Gastrocnemius medialis (tissue), 4 donors: ENCODE data around the gene PCDH1.

Source experiments
- POLR2A ChIP-seq, 2 donors: fragments of 450-650 bp; IDR thresholded peaks; one replicate each; pipeline ENCODE4 v1.6.1; 2017; ENCODE audit warnings: antibody characterized with exemption in 2 of 2, mild to moderate bottlenecking in 2 of 2, moderate library complexity in 2 of 2
- TF ChIP-seq, protein P1 (sequence below), 5 experiments: fragments of 450-650 bp in 3 of 5; fragments of 200-600 bp in 2 of 5; sonication (generic) in 2 of 5; IDR thresholded peaks in 4 of 5; conservative IDR thresholded peaks in 1 of 5; 1 replicate in 4 of 5; 2 replicates in 1 of 5; pipeline ENCODE4 v1.5.1; 2016 to 2019; ENCODE audit warnings: antibody characterized with exemption in 5 of 5, mild to moderate bottlenecking in 3 of 5, moderate library complexity in 3 of 5

- TF ChIP-seq, protein P1, sequence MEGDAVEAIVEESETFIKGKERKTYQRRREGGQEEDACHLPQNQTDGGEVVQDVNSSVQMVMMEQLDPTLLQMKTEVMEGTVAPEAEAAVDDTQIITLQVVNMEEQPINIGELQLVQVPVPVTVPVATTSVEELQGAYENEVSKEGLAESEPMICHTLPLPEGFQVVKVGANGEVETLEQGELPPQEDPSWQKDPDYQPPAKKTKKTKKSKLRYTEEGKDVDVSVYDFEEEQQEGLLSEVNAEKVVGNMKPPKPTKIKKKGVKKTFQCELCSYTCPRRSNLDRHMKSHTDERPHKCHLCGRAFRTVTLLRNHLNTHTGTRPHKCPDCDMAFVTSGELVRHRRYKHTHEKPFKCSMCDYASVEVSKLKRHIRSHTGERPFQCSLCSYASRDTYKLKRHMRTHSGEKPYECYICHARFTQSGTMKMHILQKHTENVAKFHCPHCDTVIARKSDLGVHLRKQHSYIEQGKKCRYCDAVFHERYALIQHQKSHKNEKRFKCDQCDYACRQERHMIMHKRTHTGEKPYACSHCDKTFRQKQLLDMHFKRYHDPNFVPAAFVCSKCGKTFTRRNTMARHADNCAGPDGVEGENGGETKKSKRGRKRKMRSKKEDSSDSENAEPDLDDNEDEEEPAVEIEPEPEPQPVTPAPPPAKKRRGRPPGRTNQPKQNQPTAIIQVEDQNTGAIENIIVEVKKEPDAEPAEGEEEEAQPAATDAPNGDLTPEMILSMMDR (IDR thresholded peaks at IDR 0.05 in 4 of 5, conservative IDR thresholded peaks at IDR 0.05 in 1 of 5), result no peak
- TF ChIP-seq POLR2A (IDR thresholded peaks at IDR 0.05), result no peak
Observed at GRCh38 chr5:141812512-141812911, 65.7 kb downstream of the PCDH1 start.
